ENCODE measurements around the gene KRTAP5-2. TPM values are rescaled to one million over a fixed set of nuclear protein-coding genes. Genes with fewer than 3 reads are reported as not detected.
"Not testable (repeated sequence)": the region's sequence is repeated elsewhere in the genome, so short reads cannot be mapped to it uniquely, and the experiment has no call there.

KRTAP5-2 gene
- total and polyA plus RNA-seq, 2 of the 4 experiments (the other 2 are of a cell fraction): not detected

GRCh38 chr11:1646540-1646939 is 48.4 kb upstream of the KRTAP5-2 start:
- ATAC-seq (ENCODE audit: low read depth); H4K8ac ChIP-seq (ENCODE audit: low read depth in 2 of 2, low read length in 2 of 2); H2AK9ac ChIP-seq (replicated peaks; ENCODE audit: low read depth, low read length, poor library complexity); H3K4me2 ChIP-seq (ENCODE audit: low read depth, low read length); H3K23ac ChIP-seq (ENCODE audit: low read depth, low read length); in situ Hi-C loops (cut with MboI; ENCODE audit: low sequenced_read_pairs); H3K4me1 ChIP-seq (ENCODE audit: control insufficient read depth, insufficient read depth, low read length); POLR2A ChIA-PET (ENCODE audit: unreplicated experiment); H3K56ac ChIP-seq (ENCODE audit: extremely low read depth, insufficient read depth, low read length); H4K5ac ChIP-seq (ENCODE audit: low read depth, low read length); H4K20me1 ChIP-seq (ENCODE audit: insufficient read depth, low read length); H2AFZ ChIP-seq (replicated peaks; ENCODE audit: low read length, poor library complexity); H3K4ac ChIP-seq (ENCODE audit: low read depth, low read length); H3K27ac ChIP-seq (ENCODE audit: insufficient read depth, low read length); H3K36me3 ChIP-seq (ENCODE audit: control insufficient read depth, insufficient read depth, low read length); dilution Hi-C loops (cut with HindIII; ENCODE audit: low sequenced_read_pairs, unreplicated experiment); H3K9me1 ChIP-seq (ENCODE audit: insufficient read depth, low read length); BruUV-seq (replicated peaks); H2BK5ac ChIP-seq (ENCODE audit: low read depth, low read length, poor library complexity, severe bottlenecking); H3K9ac ChIP-seq (ENCODE audit: low read depth, low read length); H2BK120ac ChIP-seq (ENCODE audit: low read depth, low read length); H3K14ac ChIP-seq (replicated peaks; ENCODE audit: low read depth, low read length); H4K91ac ChIP-seq (ENCODE audit: insufficient read depth, low read depth, low read length); H3K4me3 ChIP-seq (ENCODE audit: insufficient read depth, low read depth, low read length); H3K9me3 ChIP-seq (ENCODE audit: control insufficient read depth, insufficient read depth, low read length); H2AK5ac ChIP-seq (ENCODE audit: low read depth, low read length); DNase-seq; intact Hi-C loops (cut with micrococcal nuclease); H2BK20ac ChIP-seq (ENCODE audit: low read depth, low read length); H3K79me1 ChIP-seq (ENCODE audit: low read depth in 1 of 2, low read length in 2 of 2); H2BK15ac ChIP-seq (ENCODE audit: low read depth, low read length); H3K18ac ChIP-seq (ENCODE audit: low read depth, low read length): not testable (repeated sequence)
- peaks cover 34% of the 10 kb centered on the region for H3K27me3 ChIP-seq (ENCODE audit: control insufficient read depth, insufficient read depth, low read length)
- CTCF ChIA-PET: interaction anchor here (0.7 to 1.0 kb wide), 2 partner anchors 71 to 506 kb away, joined by 4 read pairs; no protein-coding TSS in a partner anchor
- no CpG with 5 or more reads among the region's 10 CpGs for WGBS, 2 experiments (ENCODE audit: extremely low coverage in 2 of 2, insufficient read length in 1 of 2)
